HG03060 (cell line): ENCODE results near the gene SPDYE3.
A peak's percentile ranks its signal among the peaks of the same experiment; 100 is the strongest.
"Not testable (repeated sequence)": the region's sequence is repeated elsewhere in the genome, so short reads cannot be mapped to it uniquely, and the experiment has no call there.

Experiments used
- ATAC-seq: cut with Tn5 transposase; IDR thresholded peaks from one replicate; pipeline ENCODE4 v1.9.1; 2021; ENCODE audit warnings: low read depth, moderate number of reproducible peaks; ENCODE audit not compliant: unreplicated experiment

Gene SPDYE3

GRCh38 chr7:100287191-100287969 is 20.1 kb upstream of the SPDYE3 start:
- ATAC-seq, result not testable (repeated sequence)

GRCh38 chr7:100288258-100288657 is 19.2 kb upstream of the SPDYE3 start:
- ATAC-seq, result not testable (repeated sequence)

GRCh38 chr7:100292162-100292561 is 15.3 kb upstream of the SPDYE3 start:
- not testable (repeated sequence) for ATAC-seq

GRCh38 chr7:100295269-100295668 is 12.2 kb upstream of the SPDYE3 start:
- ATAC-seq, result not testable (repeated sequence)

GRCh38 chr7:100297852-100298631 is 9.5 kb upstream of the SPDYE3 start:
- not testable (repeated sequence) for ATAC-seq

GRCh38 chr7:100298632-100298895 is 8.9 kb upstream of the SPDYE3 start:
- ATAC-seq, result not testable (repeated sequence)

- not testable (repeated sequence) for ATAC-seq
Measured at GRCh38 chr7:100304526-100304925, 3.0 kb upstream of the SPDYE3 start.

GRCh38 chr7:100318329-100318728 is 10.8 kb downstream of the SPDYE3 start:
- ATAC-seq, result not testable (repeated sequence)

GRCh38 chr7:100321648-100322047 is 14.1 kb downstream of the SPDYE3 start:
- not testable (repeated sequence) for ATAC-seq

- not testable (repeated sequence) for ATAC-seq
Measured at GRCh38 chr7:100324194-100324593, 16.7 kb downstream of the SPDYE3 start.

- ATAC-seq, result not testable (repeated sequence)
Measured at GRCh38 chr7:100325671-100326070, 18.2 kb downstream of the SPDYE3 start.

- ATAC-seq, result not testable (repeated sequence)
Measured at GRCh38 chr7:100326914-100327313, 19.4 kb downstream of the SPDYE3 start.

- peak; percentile 91 for ATAC-seq
Measured at GRCh38 chr7:100335566-100336466, 28.3 kb downstream of the SPDYE3 start.

GRCh38 chr7:100338083-100338696 is 30.7 kb downstream of the SPDYE3 start:
- ATAC-seq, result not testable (repeated sequence)

GRCh38 chr7:100341286-100341685 is 33.8 kb downstream of the SPDYE3 start:
- ATAC-seq, result not testable (repeated sequence)

GRCh38 chr7:100342765-100343164 is 35.3 kb downstream of the SPDYE3 start:
- no peak for ATAC-seq

- not testable (repeated sequence) for ATAC-seq
Measured at GRCh38 chr7:100344124-100344559, 36.6 kb downstream of the SPDYE3 start.

GRCh38 chr7:100344560-100345287 is 37.2 kb downstream of the SPDYE3 start:
- peak; percentile 42 for ATAC-seq

- not testable (repeated sequence) for ATAC-seq
Measured at GRCh38 chr7:100345288-100345672, 37.8 kb downstream of the SPDYE3 start.

GRCh38 chr7:100346921-100347320 is 39.4 kb downstream of the SPDYE3 start:
- no peak for ATAC-seq
